DOHH2 (cell line): Measurements from ENCODE around the gene GPATCH8.

Experiments
- EZH2phosphoT487 ChIP-seq: fragments of 200-600 bp; sonication (generic); IDR thresholded peaks from 2 replicates; pipeline ENCODE4 v1.6.1; 2017; ENCODE audit warnings: borderline replicate concordance, mild to moderate bottlenecking, antibody characterized with exemption, low read length, moderate library complexity, mixed read lengths
- TF ChIP-seq, protein P1 (sequence below): fragments of 200-600 bp; sonication (generic); IDR thresholded peaks from one replicate; pipeline ENCODE4 v1.5.1; 2014; ENCODE audit warnings: antibody characterized with exemption, mild to moderate bottlenecking, low read depth, low read length; ENCODE audit not compliant: poor library complexity, severe bottlenecking

DNA sequence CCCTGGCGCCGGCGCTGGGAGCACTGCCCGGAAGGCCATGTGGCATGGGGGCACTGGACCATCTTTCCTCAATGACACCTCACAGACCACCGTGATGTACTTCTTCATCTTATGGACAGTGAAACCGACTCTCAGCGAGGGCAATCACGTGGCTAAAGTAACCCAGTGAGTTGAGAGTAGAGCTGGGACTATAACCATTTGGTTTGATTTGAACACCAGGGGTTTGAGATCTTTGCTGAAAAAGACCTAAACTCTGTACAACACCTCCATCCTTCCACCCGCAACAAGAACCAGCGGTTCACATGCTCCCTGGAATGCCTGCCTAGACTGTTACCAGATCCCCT is 117.1 kb downstream of the GPATCH8 start:
- TF ChIP-seq, protein P1, sequence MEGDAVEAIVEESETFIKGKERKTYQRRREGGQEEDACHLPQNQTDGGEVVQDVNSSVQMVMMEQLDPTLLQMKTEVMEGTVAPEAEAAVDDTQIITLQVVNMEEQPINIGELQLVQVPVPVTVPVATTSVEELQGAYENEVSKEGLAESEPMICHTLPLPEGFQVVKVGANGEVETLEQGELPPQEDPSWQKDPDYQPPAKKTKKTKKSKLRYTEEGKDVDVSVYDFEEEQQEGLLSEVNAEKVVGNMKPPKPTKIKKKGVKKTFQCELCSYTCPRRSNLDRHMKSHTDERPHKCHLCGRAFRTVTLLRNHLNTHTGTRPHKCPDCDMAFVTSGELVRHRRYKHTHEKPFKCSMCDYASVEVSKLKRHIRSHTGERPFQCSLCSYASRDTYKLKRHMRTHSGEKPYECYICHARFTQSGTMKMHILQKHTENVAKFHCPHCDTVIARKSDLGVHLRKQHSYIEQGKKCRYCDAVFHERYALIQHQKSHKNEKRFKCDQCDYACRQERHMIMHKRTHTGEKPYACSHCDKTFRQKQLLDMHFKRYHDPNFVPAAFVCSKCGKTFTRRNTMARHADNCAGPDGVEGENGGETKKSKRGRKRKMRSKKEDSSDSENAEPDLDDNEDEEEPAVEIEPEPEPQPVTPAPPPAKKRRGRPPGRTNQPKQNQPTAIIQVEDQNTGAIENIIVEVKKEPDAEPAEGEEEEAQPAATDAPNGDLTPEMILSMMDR: no peak
- no peak for TF ChIP-seq EZH2phosphoT487
